SK-N-MC (cell line): ENCODE data around the gene TMEM95.

Experiments
- EZH2 ChIP-seq: fragments of 200-600 bp; sonication (generic); IDR thresholded peaks from one replicate; pipeline ENCODE4 v1.6.1; 2017; ENCODE audit warnings: antibody characterized with exemption
- FOXP2 ChIP-seq: optimal IDR thresholded peaks from 2 replicates; pipeline ENCODE3; 2011; ENCODE audit warnings: mild to moderate bottlenecking, moderate library complexity; ENCODE audit not compliant: insufficient read depth; ENCODE audit errors: extremely low read length, control extremely low read depth
- POLR2AphosphoS5 ChIP-seq: IDR thresholded peaks from 2 replicates; pipeline ENCODE4 v1.6.1; 2012; ENCODE audit warnings: mild to moderate bottlenecking, low read depth, low read length, borderline replicate concordance

DNA sequence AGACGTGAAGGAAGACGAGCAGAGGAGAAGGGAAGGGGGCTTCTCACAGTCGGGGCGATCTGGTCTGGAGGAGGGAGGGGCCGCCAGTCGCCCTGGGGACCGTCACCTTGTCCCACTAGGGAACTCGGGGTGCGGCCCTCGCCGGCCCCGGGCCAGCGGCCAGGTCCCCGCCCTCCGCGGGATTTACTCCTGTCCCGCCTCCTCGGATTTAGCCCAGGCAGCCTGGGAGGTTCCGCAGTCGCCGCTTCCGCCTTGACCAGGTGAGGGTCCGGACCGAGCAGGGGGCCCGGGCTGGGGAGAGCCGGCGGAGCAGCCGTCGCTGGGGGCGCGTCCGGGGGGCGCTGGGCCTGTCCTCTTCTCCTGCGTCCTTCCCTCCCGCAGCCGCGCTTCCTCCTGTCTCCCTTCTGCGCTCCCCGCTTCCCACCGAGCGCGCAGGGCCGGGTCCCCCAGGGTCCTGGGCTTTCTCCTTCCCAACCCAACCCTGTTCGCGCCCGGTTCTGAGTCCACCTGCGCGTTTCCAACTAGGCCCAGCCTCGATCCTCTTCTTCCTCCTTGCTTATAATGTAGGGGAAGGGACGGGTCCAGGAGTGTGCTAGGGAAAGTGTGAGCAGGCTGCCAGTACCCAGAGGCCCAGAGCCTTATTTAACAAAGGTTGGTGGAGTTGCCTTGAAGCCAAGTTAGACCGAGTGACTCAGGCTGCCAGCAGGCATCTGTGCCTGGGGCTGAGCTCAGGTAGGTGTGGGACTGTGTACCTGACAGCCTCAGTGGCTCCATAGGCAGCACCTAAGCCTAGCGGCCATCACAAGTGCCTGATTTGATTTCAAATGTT is 26.1 kb downstream of the TMEM95 start, which contains the start of gene TNK1:
- TF ChIP-seq POLR2AphosphoS5 (no peak), EZH2 (no peak), FOXP2 (no peak)
